ENCODE measurements around the gene WNK2. TPM values are rescaled to one million over a fixed set of nuclear protein-coding genes. Genes with fewer than 3 reads are reported as not detected.

The WNK2 gene
- total and polyA plus RNA-seq, 2 donors (not counting 3 experiments of a cell fraction or from before 2014, with no cell fraction given): not detected

DNA sequence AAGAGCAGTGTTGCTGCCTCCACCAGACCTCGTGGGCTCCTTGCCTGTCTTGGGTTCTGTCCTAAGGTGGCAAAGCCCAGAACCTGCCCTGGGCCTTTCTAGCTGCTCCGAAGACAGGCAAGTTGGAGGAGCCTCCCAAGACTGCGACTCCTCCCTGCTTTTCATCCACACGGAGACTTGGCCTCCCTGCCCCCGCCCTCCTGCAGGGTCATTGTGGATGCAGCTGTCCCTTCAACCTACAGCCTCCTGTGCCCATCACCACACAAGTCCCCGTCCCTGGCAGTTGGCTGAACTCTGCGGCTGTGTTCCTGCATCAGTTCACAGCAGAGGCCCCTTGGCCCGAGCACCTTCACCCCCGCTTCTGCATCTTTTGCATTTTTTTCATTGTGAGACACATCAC is 59.2 kb downstream of the WNK2 start:
- CTCF ChIA-PET: no interaction called here

DNA sequence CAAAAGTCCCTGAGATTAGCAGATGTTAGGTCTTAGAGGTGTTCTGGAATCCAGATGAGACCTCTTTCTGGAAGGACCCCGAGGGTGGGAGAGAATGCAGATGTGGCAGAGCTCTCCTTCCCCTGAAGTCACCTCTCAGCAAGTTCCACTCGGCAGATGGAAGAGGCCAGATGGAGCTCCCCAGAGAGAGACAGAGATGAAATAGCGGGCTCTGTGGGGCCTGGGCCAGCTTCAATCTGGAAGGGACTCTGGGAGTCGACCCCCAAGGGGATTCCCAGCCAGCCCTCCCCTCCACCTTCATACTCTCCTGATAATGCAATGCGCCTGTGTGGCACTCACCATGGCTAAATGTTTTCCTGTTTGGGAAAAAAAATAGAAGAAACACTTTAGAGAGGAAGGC is 60.2 kb downstream of the WNK2 start:
- H3K27me3 ChIP-seq (ENCODE audit: control insufficient read depth in 2 of 2, insufficient read depth in 2 of 2, low read length in 2 of 2): no peaks in the 10 kb centered on the region
- CTCF ChIA-PET: no interaction called here
- dilution Hi-C loops (cut with MboI; ENCODE audit: extremely low pct_ligation_motif_present, low sequenced_read_pairs): no loop called here
- BruUV-seq (replicated peaks): no TSS peak
- no peaks in the 10 kb centered on the region for H3K36me3 ChIP-seq (ENCODE audit: control insufficient read depth in 2 of 2, extremely low read depth in 1 of 2, insufficient read depth in 2 of 2, low read length in 2 of 2)
- POLR2A ChIA-PET: no interaction called here
- FAIRE-seq: no peak
- H3K9me3 ChIP-seq (replicated peaks; ENCODE audit: control insufficient read depth, insufficient read depth, low read length): no peaks in the 10 kb centered on the region
- no peaks in the 10 kb centered on the region for H3K79me2 ChIP-seq (ENCODE audit: control insufficient read depth, insufficient read depth, low read length)
- H3K27ac ChIP-seq (ENCODE audit: insufficient read depth, low read depth, low read length): no peak overlapping the region
- no peak overlapping the region for H3K4me3 ChIP-seq (replicated peaks in 1 of 3; ENCODE audit: insufficient read depth in 1 of 3, low read depth in 1 of 3, low read length in 3 of 3)
- H3K4me2 ChIP-seq (ENCODE audit: insufficient read depth, low read length): no peak overlapping the region
- intact Hi-C loops (cut with micrococcal nuclease): no loop called here
- H3K4me1 ChIP-seq (ENCODE audit: control insufficient read depth, extremely low read depth, insufficient read depth, low read length): no peaks in the 10 kb centered on the region
- no peak overlapping the region for H3K9ac ChIP-seq (replicated peaks; ENCODE audit: extremely low read depth, insufficient read depth, low read length)
- DNase-seq (ENCODE audit: low read depth, low spot score): no peak
- no peaks in the 10 kb centered on the region for H3K9me1 ChIP-seq (replicated peaks; ENCODE audit: control insufficient read depth, extremely low read depth, insufficient read depth, low read length)
- no peaks in the 10 kb centered on the region for H4K20me1 ChIP-seq (replicated peaks; ENCODE audit: control insufficient read depth, extremely low read depth, insufficient read depth, low read length)
- TF ChIP-seq EZH2 (IDR thresholded peaks at IDR 0.05; ENCODE audit: borderline replicate concordance, low read depth, low read length, severe bottlenecking) (no peak), FOS (IDR thresholded peaks at IDR 0.05; ENCODE audit: borderline replicate concordance, insufficient read depth, low read length) (no peak), MYC (IDR thresholded peaks at IDR 0.05; ENCODE audit: low read depth, low read length) (no peak), POLR2A (IDR thresholded peaks at IDR 0.05; ENCODE audit: low read depth, low read length) (no peak), CTCF (IDR thresholded peaks at IDR 0.05; ENCODE audit: extremely low read depth in 1 of 2, insufficient read depth in 1 of 2, low read depth in 1 of 2, low read length in 2 of 2) (no peak), POLR2AphosphoS5 (IDR thresholded peaks at IDR 0.05; ENCODE audit: insufficient read depth, low read depth, low read length) (no peak), JUN (IDR thresholded peaks at IDR 0.05; ENCODE audit: borderline replicate concordance, insufficient read depth, insufficient read length, low read depth) (no peak), GATA2 (IDR thresholded peaks at IDR 0.05; ENCODE audit: insufficient read depth, insufficient read length, low read depth, low read length) (no peak)
- TF ChIP-seq, protein P1, sequence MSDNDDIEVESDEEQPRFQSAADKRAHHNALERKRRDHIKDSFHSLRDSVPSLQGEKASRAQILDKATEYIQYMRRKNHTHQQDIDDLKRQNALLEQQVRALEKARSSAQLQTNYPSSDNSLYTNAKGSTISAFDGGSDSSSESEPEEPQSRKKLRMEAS (IDR thresholded peaks at IDR 0.05; ENCODE audit: insufficient read depth, insufficient read length): no peak
- H2AFZ ChIP-seq (ENCODE audit: low read depth, low read length): no peak overlapping the region

More for the DNA sequence above, 59.2 kb downstream of the WNK2 start:
- no peaks in the 10 kb centered on the region for H3K79me2 ChIP-seq (ENCODE audit: control insufficient read depth, insufficient read depth, low read length)
- no peak overlapping the region for H3K4me2 ChIP-seq (ENCODE audit: insufficient read depth, low read length)
- no peaks in the 10 kb centered on the region for H3K9me1 ChIP-seq (replicated peaks; ENCODE audit: control insufficient read depth, extremely low read depth, insufficient read depth, low read length)
- H3K9me3 ChIP-seq (replicated peaks; ENCODE audit: control insufficient read depth, insufficient read depth, low read length): no peaks in the 10 kb centered on the region
- intact Hi-C loops (cut with micrococcal nuclease) (no loop called here), dilution Hi-C loops (cut with MboI; ENCODE audit: extremely low pct_ligation_motif_present, low sequenced_read_pairs) (no loop called here)
- H2AFZ ChIP-seq (ENCODE audit: low read depth, low read length): no peak overlapping the region
- H3K36me3 ChIP-seq (ENCODE audit: control insufficient read depth in 2 of 2, extremely low read depth in 1 of 2, insufficient read depth in 2 of 2, low read length in 2 of 2): no peaks in the 10 kb centered on the region
- FAIRE-seq (no peak), DNase-seq (ENCODE audit: low read depth, low spot score) (no peak)
- H3K27me3 ChIP-seq (ENCODE audit: control insufficient read depth in 2 of 2, insufficient read depth in 2 of 2, low read length in 2 of 2): no peaks in the 10 kb centered on the region
- no TSS peak for BruUV-seq (replicated peaks)
- no peaks in the 10 kb centered on the region for H4K20me1 ChIP-seq (replicated peaks; ENCODE audit: control insufficient read depth, extremely low read depth, insufficient read depth, low read length)
- H3K27ac ChIP-seq (ENCODE audit: insufficient read depth, low read depth, low read length): no peak overlapping the region
- TF ChIP-seq JUN (IDR thresholded peaks at IDR 0.05; ENCODE audit: borderline replicate concordance, insufficient read depth, insufficient read length, low read depth) (no peak), MYC (IDR thresholded peaks at IDR 0.05; ENCODE audit: low read depth, low read length) (no peak), FOS (IDR thresholded peaks at IDR 0.05; ENCODE audit: borderline replicate concordance, insufficient read depth, low read length) (no peak), POLR2A (IDR thresholded peaks at IDR 0.05; ENCODE audit: low read depth, low read length) (no peak), GATA2 (IDR thresholded peaks at IDR 0.05; ENCODE audit: insufficient read depth, insufficient read length, low read depth, low read length) (no peak)
- no peak overlapping the region for H3K9ac ChIP-seq (replicated peaks; ENCODE audit: extremely low read depth, insufficient read depth, low read length)
- no peak overlapping the region for H3K4me3 ChIP-seq (replicated peaks in 1 of 3; ENCODE audit: insufficient read depth in 1 of 3, low read depth in 1 of 3, low read length in 3 of 3)
- POLR2A ChIA-PET: no interaction called here
- no peaks in the 10 kb centered on the region for H3K4me1 ChIP-seq (ENCODE audit: control insufficient read depth, extremely low read depth, insufficient read depth, low read length)

Measured in endothelial cell of umbilical vein (primary cell).